ENCODE results near the gene HIRA. TPM values are rescaled to one million over a fixed set of nuclear protein-coding genes. Genes with fewer than 3 reads are reported as not detected.

HIRA gene
- total and polyA plus RNA-seq, 9 of the 15 experiments (the other 6 are each of a cell fraction or from before 2014, with no cell fraction given) = 0.96 to 132 (median 58.4) TPM

GRCh38 chr22:19396934-19397733 is 34.4 kb downstream of the HIRA start (continued):
- TF ChIP-seq, protein P1, sequence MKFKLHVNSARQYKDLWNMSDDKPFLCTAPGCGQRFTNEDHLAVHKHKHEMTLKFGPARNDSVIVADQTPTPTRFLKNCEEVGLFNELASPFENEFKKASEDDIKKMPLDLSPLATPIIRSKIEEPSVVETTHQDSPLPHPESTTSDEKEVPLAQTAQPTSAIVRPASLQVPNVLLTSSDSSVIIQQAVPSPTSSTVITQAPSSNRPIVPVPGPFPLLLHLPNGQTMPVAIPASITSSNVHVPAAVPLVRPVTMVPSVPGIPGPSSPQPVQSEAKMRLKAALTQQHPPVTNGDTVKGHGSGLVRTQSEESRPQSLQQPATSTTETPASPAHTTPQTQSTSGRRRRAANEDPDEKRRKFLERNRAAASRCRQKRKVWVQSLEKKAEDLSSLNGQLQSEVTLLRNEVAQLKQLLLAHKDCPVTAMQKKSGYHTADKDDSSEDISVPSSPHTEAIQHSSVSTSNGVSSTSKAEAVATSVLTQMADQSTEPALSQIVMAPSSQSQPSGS (CRISPR knock-in tag; IDR thresholded peaks at IDR 0.05) = no peak
- no peak for TF ChIP-seq YBX1 (IDR thresholded peaks at IDR 0.05)
- peak; percentile 66; the same call in 1 of the 2 replicates for TF ChIP-seq ZNF668 (CRISPR knock-in tag; IDR thresholded peaks at IDR 0.05)
- no peak for TF ChIP-seq PRMT5 (CRISPR knock-in tag; IDR thresholded peaks at IDR 0.05)
- TF ChIP-seq HMG20B (CRISPR knock-in tag; IDR thresholded peaks at IDR 0.05) = no peak
- TF ChIP-seq TEAD1 (CRISPR knock-in tag; IDR thresholded peaks at IDR 0.05) = peak in 1 of 2 experiments; percentile 90; a peak in 2 of 4 replicates
- TF ChIP-seq ZC3H4 (CRISPR knock-in tag; IDR thresholded peaks at IDR 0.05; ENCODE audit: borderline replicate concordance) = no peak
- peak; percentile 86 for TF ChIP-seq ZNF583 (CRISPR knock-in tag; IDR thresholded peaks at IDR 0.05)
- no peak for TF ChIP-seq ZSCAN29 (IDR thresholded peaks at IDR 0.05)
- no peak; the same call in 1 of the 2 replicates for TF ChIP-seq RBM34 (IDR thresholded peaks at IDR 0.05; ENCODE audit: borderline replicate concordance, insufficient read depth, low read length)
- TF ChIP-seq RAD21 (CRISPR knock-in tag; conservative IDR thresholded peaks at IDR 0.05 in 1 of 2, IDR thresholded peaks at IDR 0.05 in 1 of 2) = peak in 1 of 2 experiments; percentile 37; a peak in 1 of 4 replicates
- TF ChIP-seq WHSC1 (IDR thresholded peaks at IDR 0.05; ENCODE audit: low read length) = no peak
- TF ChIP-seq, protein P2, sequence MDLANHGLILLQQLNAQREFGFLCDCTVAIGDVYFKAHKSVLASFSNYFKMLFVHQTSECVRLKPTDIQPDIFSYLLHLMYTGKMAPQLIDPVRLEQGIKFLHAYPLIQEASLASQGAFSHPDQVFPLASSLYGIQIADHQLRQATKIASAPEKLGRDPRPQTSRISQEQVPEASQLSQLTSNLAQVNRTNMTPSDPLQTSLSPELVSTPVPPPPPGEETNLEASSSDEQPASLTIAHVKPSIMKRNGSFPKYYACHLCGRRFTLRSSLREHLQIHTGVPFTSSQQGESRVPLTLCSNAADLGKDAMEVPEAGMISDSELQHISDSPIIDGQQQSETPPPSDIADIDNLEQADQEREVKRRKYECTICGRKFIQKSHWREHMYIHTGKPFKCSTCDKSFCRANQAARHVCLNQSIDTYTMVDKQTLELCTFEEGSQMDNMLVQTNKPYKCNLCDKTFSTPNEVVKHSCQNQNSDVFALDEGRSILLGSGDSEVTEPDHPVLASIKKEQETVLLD (IDR thresholded peaks at IDR 0.05) = no peak
- no peak for TF ChIP-seq EHMT2 (IDR thresholded peaks at IDR 0.05)
- no peak for TF ChIP-seq FIP1L1 (IDR thresholded peaks at IDR 0.05; ENCODE audit: low read depth, low read length, poor library complexity, severe bottlenecking)
- peak; percentile 62; the same call in 1 of the 2 replicates for TF ChIP-seq ZBED1 (IDR thresholded peaks at IDR 0.05)
- no peak for TF ChIP-seq RFX7 (CRISPR knock-in tag; IDR thresholded peaks at IDR 0.05)
- TF ChIP-seq CBX1 (IDR thresholded peaks at IDR 0.05; ENCODE audit: low read depth) = 0 out of 2 replicates have a peak, but pooled peaks have one; percentile 18
- TF ChIP-seq CHD1 (IDR thresholded peaks at IDR 0.05; ENCODE audit: low read length) = peak; percentile 32
- TF ChIP-seq DNMT1 (IDR thresholded peaks at IDR 0.05) = no peak
- peak; percentile 66 for TF ChIP-seq GABPA (tag; conservative IDR thresholded peaks at IDR 0.05; ENCODE audit: low read depth)
- TF ChIP-seq, protein P3, sequence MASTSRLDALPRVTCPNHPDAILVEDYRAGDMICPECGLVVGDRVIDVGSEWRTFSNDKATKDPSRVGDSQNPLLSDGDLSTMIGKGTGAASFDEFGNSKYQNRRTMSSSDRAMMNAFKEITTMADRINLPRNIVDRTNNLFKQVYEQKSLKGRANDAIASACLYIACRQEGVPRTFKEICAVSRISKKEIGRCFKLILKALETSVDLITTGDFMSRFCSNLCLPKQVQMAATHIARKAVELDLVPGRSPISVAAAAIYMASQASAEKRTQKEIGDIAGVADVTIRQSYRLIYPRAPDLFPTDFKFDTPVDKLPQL (IDR thresholded peaks at IDR 0.05; ENCODE audit: extremely low read depth, insufficient read length) = no peak
- TF ChIP-seq PBX2 (CRISPR knock-in tag; IDR thresholded peaks at IDR 0.05; ENCODE audit: low read depth) = no peak
- peak; percentile 84 for TF ChIP-seq PBX2 (tag; conservative IDR thresholded peaks at IDR 0.05; ENCODE audit: low read depth)
